Measurements from ENCODE around the gene TAF11L9.

DNA sequence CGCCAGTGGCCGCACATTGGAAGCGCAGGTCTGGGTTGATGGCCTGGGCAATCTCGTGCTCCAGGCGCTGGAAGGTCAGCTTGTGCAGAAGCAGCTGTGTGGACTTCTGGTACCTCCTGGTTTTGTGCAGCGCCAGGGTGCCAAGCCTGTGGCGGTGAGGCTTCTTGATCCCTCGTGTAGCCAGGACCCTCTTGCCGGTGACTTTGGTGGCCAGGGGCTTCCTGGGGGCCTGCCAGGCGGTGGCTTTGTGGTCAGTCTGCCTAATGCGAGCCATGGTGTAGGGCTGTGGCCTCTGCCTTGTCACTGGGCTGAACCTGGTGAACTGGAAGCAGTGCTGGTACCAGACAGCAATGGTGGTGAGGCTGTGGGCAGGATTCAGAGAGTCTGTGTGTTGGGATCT is 31.5 kb upstream of the TAF11L9 start:
- TF ChIP-seq, protein P1, sequence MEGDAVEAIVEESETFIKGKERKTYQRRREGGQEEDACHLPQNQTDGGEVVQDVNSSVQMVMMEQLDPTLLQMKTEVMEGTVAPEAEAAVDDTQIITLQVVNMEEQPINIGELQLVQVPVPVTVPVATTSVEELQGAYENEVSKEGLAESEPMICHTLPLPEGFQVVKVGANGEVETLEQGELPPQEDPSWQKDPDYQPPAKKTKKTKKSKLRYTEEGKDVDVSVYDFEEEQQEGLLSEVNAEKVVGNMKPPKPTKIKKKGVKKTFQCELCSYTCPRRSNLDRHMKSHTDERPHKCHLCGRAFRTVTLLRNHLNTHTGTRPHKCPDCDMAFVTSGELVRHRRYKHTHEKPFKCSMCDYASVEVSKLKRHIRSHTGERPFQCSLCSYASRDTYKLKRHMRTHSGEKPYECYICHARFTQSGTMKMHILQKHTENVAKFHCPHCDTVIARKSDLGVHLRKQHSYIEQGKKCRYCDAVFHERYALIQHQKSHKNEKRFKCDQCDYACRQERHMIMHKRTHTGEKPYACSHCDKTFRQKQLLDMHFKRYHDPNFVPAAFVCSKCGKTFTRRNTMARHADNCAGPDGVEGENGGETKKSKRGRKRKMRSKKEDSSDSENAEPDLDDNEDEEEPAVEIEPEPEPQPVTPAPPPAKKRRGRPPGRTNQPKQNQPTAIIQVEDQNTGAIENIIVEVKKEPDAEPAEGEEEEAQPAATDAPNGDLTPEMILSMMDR (IDR thresholded peaks at IDR 0.05 in 8 of 11, conservative IDR thresholded peaks at IDR 0.05 in 3 of 11) = no peak
- no peak for TF ChIP-seq POLR2AphosphoS5 (IDR thresholded peaks at IDR 0.05)
- TF ChIP-seq POLR2A (IDR thresholded peaks at IDR 0.05) = no peak
